Activated T-cell treated with anti-CD3 and anti-CD28 coated beads, Interleukin-2, amount 50 U/mL, for 4 hours (primary cell): Measurements from ENCODE around the gene RFTN2. TPM values are rescaled to one million over a fixed set of nuclear protein-coding genes. Genes with fewer than 3 reads are reported as not detected.
"Not testable (repeated sequence)": the region's sequence is repeated elsewhere in the genome, so short reads cannot be mapped to it uniquely, and the experiment has no call there.

Source experiments
- ATAC-seq, 2 donors: fragments of 200-7000 bp; cut with Tn5 transposase; one replicate each; pipeline ENCODE4 v1.10.0; 2021
- DNase-seq: peaks from one replicate; pipeline ENCODE4 v3.0.0-alpha.2; 2020
- H3K27me3 Mint-ChIP-seq: one replicate; pipeline ENCODE4 v1.8.0; 2021; ENCODE audit warnings: low read depth, mixed read lengths
- H3K36me3 Mint-ChIP-seq: one replicate; pipeline ENCODE4 v1.8.0; 2022; ENCODE audit warnings: mixed read lengths; ENCODE audit not compliant: insufficient read depth
- H3K4me1 Mint-ChIP-seq: one replicate; pipeline ENCODE4 v1.8.0; 2021; ENCODE audit warnings: low read depth, mixed read lengths
- H3K4me3 Mint-ChIP-seq: one replicate; pipeline ENCODE4 v1.8.0; 2021; ENCODE audit warnings: mild to moderate bottlenecking, moderate library complexity, mixed read lengths
- H3K9me3 Mint-ChIP-seq: one replicate; pipeline ENCODE4 v1.8.0; 2021; ENCODE audit warnings: mixed read lengths
- total RNA-seq, 3 donors: library from RNA; stranded (reverse); gene quantifications; one replicate each; pipeline ENCODE4 v1.2.1, GENCODE V29; 2021

The RFTN2 gene, protein sequence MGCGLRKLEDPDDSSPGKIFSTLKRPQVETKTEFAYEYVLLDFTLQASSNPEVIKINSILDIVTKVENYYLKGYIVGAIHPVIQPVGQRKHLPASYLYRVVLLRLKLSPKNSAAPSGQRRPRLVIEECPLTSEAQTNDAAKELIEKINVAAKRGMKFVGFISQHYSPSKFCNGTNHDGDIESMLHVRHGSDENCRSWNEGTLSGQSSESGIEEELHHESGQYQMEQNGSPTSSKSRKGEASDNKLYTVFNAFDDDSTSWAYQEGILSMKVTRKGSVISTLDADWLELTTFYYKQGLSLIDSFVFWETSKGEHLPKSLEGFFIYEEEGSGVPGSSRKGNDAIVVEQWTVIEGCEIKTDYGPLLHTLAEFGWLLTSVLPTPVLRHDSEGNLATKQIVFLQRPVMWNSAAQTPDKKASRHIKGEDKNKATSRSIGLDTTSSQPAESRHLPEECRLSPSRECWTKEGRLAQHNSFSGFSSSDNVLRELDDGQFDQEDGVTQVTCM
- total RNA-seq: not detected

DNA sequence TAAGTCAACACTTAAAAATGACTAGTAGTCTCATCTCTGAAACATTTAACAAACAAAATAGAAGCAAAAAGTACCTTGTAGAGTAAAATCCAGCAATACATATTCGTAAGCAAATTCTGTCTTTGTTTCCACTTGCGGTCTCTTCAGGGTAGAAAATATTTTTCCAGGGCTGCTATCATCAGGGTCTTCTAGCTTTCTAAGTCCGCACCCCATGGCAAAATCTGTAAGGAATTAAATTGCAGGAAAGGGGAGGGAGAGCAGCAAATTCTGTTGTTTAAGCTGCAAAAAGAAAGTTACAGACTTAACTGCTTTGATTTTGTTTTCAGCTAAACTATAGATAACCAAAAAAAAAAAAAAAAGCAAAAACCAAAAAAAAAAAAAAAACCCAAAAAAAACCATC lies at the start of gene RFTN2:
RFTN2 (minus strand) TSS at position 342 of the 400 bp plus-strand sequence; CDS start at position 213, 129 bp downstream.
- Mint-ChIP-seq H3K9me3 (no peaks in the 10 kb centered on the region), H3K36me3 (no peaks in the 10 kb centered on the region), H3K4me3 (no peak within 1 kb of the TSS), H3K4me1 (no peaks in the 10 kb centered on the region), H3K27me3 (peaks cover 27% of the 10 kb centered on the region)
- ATAC-seq: no peak
- no peak for DNase-seq

DNA sequence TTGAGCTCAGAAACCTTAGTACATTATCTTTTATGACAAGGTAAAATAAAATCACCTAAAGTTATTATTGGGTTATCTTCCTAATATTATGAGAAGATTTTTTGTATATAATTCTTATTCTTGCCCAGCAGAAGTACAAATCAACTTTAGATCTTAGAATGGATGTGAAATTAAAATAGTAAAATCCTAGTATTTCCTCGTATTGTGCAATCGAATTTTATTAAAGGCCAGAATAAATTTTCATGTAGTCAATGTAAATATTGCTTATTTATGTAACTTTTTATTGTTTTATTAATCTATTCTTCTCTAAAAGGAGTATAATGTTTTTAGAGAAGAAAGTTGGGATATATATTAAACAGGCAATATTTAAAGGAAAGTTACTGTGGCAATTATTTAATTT lies 42.5 kb upstream of the RFTN2 start:
- no peaks in the 10 kb centered on the region for H3K27me3 Mint-ChIP-seq
- H3K4me1 Mint-ChIP-seq: peaks cover 5% of the 10 kb centered on the region
- no peak for ATAC-seq
- H3K4me3 Mint-ChIP-seq: no peak overlapping the region
- peaks cover 12% of the 10 kb centered on the region for H3K36me3 Mint-ChIP-seq
- DNase-seq: no peak
- H3K9me3 Mint-ChIP-seq: no peaks in the 10 kb centered on the region

GRCh38 chr2:197713271-197713670 lies 37.9 kb upstream of the RFTN2 start:
- no peaks in the 10 kb centered on the region for H3K9me3 Mint-ChIP-seq
- H3K4me1 Mint-ChIP-seq: peaks cover 35% of the 10 kb centered on the region
- ATAC-seq (no peak), DNase-seq (no peak)
- H3K27me3 Mint-ChIP-seq: no peaks in the 10 kb centered on the region
- no peak overlapping the region for H3K4me3 Mint-ChIP-seq
- peaks cover 32% of the 10 kb centered on the region for H3K36me3 Mint-ChIP-seq

DNA sequence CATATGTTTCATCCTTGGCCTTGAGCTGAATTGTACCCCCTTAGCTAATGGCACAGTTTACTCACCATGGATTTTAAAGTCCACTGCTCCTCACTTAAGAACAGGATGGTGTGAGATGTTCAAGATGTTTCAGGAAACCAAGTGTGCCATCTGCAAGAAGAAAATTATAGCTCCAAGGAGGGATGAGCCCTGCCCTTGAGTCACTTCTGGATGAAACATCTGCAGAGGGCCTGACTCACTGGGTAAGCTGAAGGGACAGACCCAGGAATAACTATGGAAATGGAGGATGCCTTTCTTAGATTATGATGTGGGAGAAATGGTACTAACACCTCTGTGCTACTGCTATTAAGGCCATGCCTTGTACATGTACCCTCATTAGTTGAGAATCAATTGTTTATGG lies 36.2 kb upstream of the RFTN2 start:
- Mint-ChIP-seq H3K4me3 (no peak overlapping the region), H3K9me3 (no peaks in the 10 kb centered on the region), H3K4me1 (peaks cover 41% of the 10 kb centered on the region), H3K27me3 (no peaks in the 10 kb centered on the region), H3K36me3 (peaks cover 37% of the 10 kb centered on the region)
- DNase-seq (no peak), ATAC-seq (no peak)

DNA sequence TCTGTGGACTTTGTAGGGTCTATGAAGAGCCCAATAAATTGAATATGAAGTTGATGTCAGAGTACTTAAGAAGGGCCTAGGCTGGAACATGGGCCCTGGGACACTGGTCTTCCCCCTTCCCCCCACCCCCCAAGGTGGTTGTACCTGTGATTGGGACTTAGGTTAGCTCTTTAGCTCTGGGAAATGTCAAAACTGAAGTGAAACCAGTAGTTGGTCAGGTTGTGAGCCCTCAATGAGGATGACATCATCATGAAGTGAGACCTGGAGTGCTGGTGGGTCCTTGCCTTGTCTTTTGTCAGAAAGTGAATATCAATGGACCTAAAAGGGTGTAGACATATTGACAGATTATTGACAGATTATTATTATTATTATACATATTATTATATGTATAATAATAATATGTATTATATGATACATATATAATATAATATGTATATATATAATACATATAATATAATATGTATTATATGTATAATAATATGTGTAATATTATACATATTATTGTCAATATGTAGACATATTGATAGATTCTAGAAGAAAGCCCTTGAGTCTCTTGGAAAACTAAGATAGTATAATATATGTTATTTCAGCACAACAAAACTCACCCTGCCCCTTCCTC lies 35.1 kb upstream of the RFTN2 start:
- no peak overlapping the region for H3K4me3 Mint-ChIP-seq
- H3K9me3 Mint-ChIP-seq: no peaks in the 10 kb centered on the region
- DNase-seq (no peak), ATAC-seq (peak in 1 of 2 donors; percentile 32)
- H3K27me3 Mint-ChIP-seq: no peaks in the 10 kb centered on the region
- H3K4me1 Mint-ChIP-seq: peaks cover 41% of the 10 kb centered on the region
- peaks cover 36% of the 10 kb centered on the region for H3K36me3 Mint-ChIP-seq

DNA sequence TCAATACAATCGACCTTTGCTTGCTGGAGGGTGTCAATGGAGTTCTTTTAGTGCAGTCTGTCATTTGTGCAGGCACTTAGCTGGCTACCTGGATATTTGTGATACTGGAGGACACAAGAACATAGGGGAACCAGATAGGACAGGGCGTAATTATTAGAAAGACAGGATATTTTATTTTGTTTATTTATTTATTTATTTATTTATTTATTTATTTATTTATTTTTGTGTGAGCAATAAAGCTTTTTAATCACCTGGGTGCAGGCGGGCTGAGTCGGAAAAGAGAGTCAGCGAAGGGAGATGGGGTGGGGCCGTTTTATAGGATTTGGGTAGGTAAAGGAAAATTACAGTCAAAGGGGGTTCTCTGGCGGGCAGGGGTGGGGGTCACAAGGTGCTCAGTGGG lies 33.8 kb upstream of the RFTN2 start:
- not testable (repeated sequence) for ATAC-seq, H3K27me3 Mint-ChIP-seq, DNase-seq, H3K9me3 Mint-ChIP-seq
- Mint-ChIP-seq H3K4me1 (peaks cover 45% of the 10 kb centered on the region), H3K4me3 (peak overlapping the region; percentile 71), H3K36me3 (peaks cover 34% of the 10 kb centered on the region)

DNA sequence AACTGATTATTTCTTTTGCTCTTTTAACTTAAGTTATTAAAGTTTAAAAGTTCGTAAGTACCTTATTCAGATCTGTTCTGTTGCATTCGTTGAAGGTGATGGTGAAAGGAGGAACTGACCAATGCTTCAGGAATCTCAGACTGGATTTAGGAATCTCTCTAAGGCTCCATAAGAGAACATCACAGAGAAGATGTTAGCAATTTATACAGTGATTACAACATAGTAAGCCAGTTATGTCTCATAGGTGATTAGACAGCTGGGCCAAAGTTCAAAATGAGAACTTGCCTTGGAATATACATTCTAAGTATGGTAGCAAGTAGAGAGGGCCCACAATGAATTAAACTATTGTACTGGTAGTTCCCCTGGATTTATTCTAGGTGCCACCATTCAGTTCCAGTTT lies 32.9 kb upstream of the RFTN2 start:
- Mint-ChIP-seq H3K9me3 (no peaks in the 10 kb centered on the region), H3K36me3 (peaks cover 32% of the 10 kb centered on the region), H3K4me1 (peaks cover 45% of the 10 kb centered on the region), H3K27me3 (no peaks in the 10 kb centered on the region), H3K4me3 (peak overlapping the region; percentile 71)
- ATAC-seq: no peak
- DNase-seq: no peak

DNA sequence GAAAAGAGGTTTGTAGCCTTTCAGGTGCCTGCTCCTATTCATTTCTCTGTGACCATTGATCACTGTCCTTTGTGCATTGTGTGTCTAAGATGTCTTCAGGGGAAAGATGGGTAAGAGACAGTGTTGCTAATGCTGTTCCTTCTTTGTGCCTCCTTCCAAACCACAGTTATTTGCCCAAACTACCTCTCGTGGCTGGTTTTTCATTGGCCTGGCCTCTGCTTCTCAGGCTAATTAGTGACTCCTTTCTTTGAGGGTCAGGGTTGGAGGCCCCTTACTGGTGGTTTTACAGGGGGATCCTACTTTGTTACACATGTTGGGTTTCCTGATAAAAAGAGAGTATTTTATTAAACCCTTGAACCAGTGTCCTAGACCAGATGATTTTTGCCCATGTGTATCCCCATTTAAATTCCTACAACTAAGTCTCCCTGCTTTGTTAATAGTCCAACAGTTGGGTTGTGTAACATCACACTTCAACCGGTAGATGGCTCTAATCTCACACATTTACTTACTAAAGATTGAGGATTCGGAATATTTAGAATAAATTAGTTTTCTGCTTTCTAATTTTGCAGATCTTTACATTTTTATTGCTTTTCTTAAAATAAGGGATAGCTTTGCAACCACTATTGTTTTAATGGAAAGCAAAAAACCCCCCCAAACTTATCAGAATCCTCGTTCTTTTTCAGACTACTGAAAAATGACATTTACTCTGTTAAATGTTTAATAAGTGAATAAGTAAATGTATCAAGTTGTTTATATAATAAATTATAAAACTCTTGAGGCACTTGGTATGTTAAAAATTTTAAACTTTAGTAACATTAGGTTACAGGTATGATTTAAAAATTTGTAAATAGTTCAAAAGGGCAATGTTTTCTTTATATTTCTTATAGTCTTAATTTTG lies 32.2 kb upstream of the RFTN2 start:
- H3K4me3 Mint-ChIP-seq: peak overlapping the region; percentile 95
- no peaks in the 10 kb centered on the region for H3K9me3 Mint-ChIP-seq
- no peak for ATAC-seq
- peaks cover 38% of the 10 kb centered on the region for H3K4me1 Mint-ChIP-seq
- H3K36me3 Mint-ChIP-seq: peaks cover 26% of the 10 kb centered on the region
- H3K27me3 Mint-ChIP-seq: no peaks in the 10 kb centered on the region
- DNase-seq: no peak

DNA sequence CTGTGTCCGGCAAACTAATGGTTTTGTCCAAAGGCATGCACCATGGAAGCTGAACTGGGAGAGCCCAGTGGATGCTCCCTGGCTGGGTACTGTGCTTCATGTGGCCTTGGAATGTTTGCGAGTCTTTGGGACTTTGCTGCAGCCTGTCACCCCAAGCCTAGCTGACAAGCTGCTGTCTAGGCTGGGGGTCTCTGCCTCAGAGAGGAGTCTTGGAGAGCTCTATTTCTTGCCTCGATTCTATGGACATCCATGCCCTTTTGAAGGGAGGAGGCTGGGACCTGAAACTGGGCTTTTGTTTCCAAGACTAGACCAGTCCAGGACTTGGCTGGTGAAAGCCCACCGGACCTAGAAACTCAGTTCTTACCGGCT lies 31.4 kb upstream of the RFTN2 start:
- Mint-ChIP-seq H3K36me3 (peaks cover 26% of the 10 kb centered on the region), H3K4me1 (peaks cover 36% of the 10 kb centered on the region)
- DNase-seq: no peak

DNA sequence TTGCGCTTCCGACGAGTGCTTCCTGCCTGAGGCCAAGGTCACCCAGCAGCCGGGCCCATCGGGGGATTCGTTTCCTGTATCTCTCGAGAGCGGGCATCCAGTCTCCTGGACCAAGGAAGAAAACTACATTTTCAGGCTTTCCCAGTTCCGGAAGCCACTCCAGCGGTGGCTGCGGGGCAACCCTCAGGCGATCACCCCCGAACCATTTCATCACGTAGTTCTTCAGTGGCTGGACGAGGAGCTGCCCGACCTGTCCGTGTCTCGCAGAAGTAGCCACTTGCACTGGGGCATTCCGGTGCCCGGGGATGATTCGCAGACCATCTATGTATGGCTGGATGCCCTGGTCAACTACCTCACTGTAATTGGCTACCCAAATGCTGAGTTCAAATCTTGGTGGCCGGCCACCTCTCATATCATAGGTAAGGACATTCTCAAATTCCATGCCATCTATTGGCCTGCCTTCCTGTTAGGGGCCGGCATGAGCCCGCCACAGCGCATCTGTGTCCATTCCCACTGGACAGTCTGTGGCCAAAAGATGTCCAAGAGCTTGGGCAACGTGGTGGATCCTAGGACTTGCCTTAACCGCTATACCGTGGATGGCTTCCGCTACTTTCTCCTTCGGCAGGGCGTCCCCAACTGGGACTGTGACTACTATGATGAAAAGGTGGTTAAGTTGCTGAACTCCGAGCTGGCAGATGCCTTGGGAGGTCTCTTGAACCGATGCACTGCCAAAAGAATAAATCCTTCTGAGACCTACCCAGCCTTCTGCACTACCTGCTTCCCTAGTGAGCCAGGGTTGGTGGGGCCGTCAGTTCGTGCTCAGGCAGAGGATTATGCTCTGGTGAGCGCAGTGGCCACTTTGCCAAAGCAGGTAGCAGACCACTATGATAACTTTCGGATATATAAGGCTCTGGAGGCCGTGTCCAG lies 30.8 kb upstream of the RFTN2 start:
- Mint-ChIP-seq H3K9me3 (no peaks in the 10 kb centered on the region), H3K4me3 (peak overlapping the region; percentile 95), H3K27me3 (no peaks in the 10 kb centered on the region), H3K4me1 (peaks cover 32% of the 10 kb centered on the region), H3K36me3 (peaks cover 22% of the 10 kb centered on the region)
- ATAC-seq (no peak), DNase-seq (no peak)

More for the DNA sequence above, 31.4 kb upstream of the RFTN2 start:
- no peak for ATAC-seq
- Mint-ChIP-seq H3K9me3 (no peaks in the 10 kb centered on the region), H3K4me3 (peak overlapping the region; percentile 95), H3K27me3 (no peaks in the 10 kb centered on the region)

- H3K27me3 Mint-ChIP-seq: peaks cover 3% of the 10 kb centered on the region
- H3K4me1 Mint-ChIP-seq: peaks cover 30% of the 10 kb centered on the region
- H3K9me3 Mint-ChIP-seq: no peaks in the 10 kb centered on the region
- ATAC-seq (peak; percentile 87 to 92), DNase-seq (peak; percentile 90)
- peak within 1 kb of the TSS; percentile 95 for H3K4me3 Mint-ChIP-seq
- H3K36me3 Mint-ChIP-seq: peaks cover 22% of the 10 kb centered on the region
These were observed 29.9 kb upstream of the RFTN2 start, which contains the start of gene MARS2 for GRCh38 chr2:197705121-197705911. Gene MARS2, plus strand, starts transcription at chr2:197705369. Its CDS starts 37 bp downstream, at chr2:197705406.

DNA sequence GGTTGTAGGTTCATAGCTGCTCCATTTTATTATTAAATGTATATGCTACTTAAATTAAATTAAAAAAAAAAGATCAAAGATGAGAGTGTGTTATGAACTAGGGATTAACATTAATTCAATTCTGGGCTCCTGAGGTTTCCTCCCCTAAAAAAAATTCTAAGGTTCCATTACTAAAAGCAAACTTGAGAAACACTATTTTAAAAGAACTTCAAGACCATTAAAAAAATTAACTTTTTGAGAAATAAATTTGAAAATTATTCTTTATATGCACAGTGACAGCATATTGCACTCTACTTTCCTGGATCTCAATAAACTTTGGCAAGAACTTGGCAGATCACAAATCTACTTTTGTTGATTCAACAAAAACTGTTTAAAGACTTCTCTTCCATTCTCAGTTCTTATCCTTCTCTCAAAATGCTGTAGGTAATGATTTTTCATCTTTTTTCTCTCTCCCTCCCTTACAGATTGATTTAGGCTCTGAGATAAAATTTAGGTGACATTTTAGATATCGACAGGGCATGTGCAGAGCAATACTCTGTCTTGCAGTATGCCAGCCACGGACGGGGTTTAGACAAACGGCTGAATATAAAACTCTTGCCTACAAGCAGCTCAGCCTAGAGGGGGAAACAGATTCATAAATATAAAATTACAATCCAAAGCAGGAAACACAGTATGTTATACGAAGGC lies 29.2 kb upstream of the RFTN2 start:
- H3K4me3 Mint-ChIP-seq: peak overlapping the region; percentile 78
- no peaks in the 10 kb centered on the region for H3K9me3 Mint-ChIP-seq
- H3K36me3 Mint-ChIP-seq: peaks cover 16% of the 10 kb centered on the region
- peaks cover 22% of the 10 kb centered on the region for H3K4me1 Mint-ChIP-seq
- peak; percentile 39 to 45 for ATAC-seq
- no peak for DNase-seq
- peaks cover 3% of the 10 kb centered on the region for H3K27me3 Mint-ChIP-seq
